ENCODE results near the gene TRIM54. TPM values are rescaled to one million over a fixed set of nuclear protein-coding genes. Genes with fewer than 3 reads are reported as not detected.
"Not testable (repeated sequence)": the region's sequence is repeated elsewhere in the genome, so short reads cannot be mapped to it uniquely, and the experiment has no call there.

The TRIM54 gene
- total and polyA plus RNA-seq, 2 of the 8 experiments (the other 6 are each of a cell fraction or from before 2014, with no cell fraction given), result 3.9 to 5.8 TPM

DNA sequence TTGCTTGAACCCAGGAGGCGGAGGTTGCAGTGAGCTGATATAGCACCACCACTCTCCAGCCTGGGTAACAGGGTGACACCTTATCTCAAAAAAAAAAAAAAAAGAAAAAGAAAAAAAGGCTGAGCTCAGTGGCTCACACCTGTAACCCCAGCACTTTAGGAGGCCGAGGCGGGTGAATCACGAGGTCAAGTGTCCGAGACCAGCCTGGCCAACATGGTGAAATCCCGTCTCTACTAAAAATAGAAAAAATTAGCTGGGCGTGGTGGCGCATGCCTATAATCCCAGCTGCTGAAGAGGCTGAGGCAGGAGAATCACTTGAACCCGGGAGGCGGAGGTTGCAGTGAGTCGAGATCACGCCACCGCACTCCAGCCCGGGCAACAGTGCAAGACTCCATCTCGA, 37.6 kb downstream of the TRIM54 start:
- POLR2A ChIA-PET (ENCODE audit: partially characterized antibody), result interaction anchor here (1.0 to 9.4 kb wide), 3 partner anchors 11 to 100 kb away, joined by 3 to 105 read pairs (median 3); partner anchors contain the start of genes TRIM54 and UCN
- H2BK15ac ChIP-seq (ENCODE audit: low read length); H3K18ac ChIP-seq (ENCODE audit: extremely low read depth, low read length); H3K27ac ChIP-seq (ENCODE audit: low read depth, low read length); H4K91ac ChIP-seq (replicated peaks; ENCODE audit: insufficient read length, low read length); H2BK5ac ChIP-seq (ENCODE audit: low read depth, low read length); H3K23ac ChIP-seq (ENCODE audit: insufficient read length); H4K5ac ChIP-seq (ENCODE audit: insufficient read length, low read depth, low read length); H2AFZ ChIP-seq (ENCODE audit: low read length); FAIRE-seq; H3K27me3 ChIP-seq (replicated peaks in 1 of 4; ENCODE audit: control insufficient read depth in 3 of 4, extremely low read depth in 1 of 4, insufficient read depth in 3 of 4, low read length in 3 of 4); H3K9ac ChIP-seq (replicated peaks in 1 of 4; ENCODE audit: extremely low read depth in 1 of 4, low read depth in 3 of 4, low read length in 3 of 4); H4K8ac ChIP-seq (ENCODE audit: extremely low read depth, insufficient read depth, low read length); H3K4me2 ChIP-seq (ENCODE audit: insufficient read depth in 1 of 2, low read depth in 2 of 2, low read length in 2 of 2); H3K4ac ChIP-seq (replicated peaks; ENCODE audit: insufficient read length, low read depth, low read length); DNase-seq (ENCODE audit: low read depth in 1 of 2, low spot score in 2 of 2); H3K56ac ChIP-seq (replicated peaks; ENCODE audit: insufficient read length, low read depth, low read length); H3K4me3 ChIP-seq (ENCODE audit: extremely low read depth in 1 of 4, insufficient read depth in 2 of 4, low read depth in 3 of 4, low read length in 4 of 4); H3K9me3 ChIP-seq (ENCODE audit: insufficient read depth in 2 of 2, low read depth in 1 of 2, low read length in 1 of 2); H3K14ac ChIP-seq (ENCODE audit: insufficient read length); H3K79me1 ChIP-seq (ENCODE audit: low read depth, low read length); H4K20me1 ChIP-seq (replicated peaks in 1 of 2; ENCODE audit: control insufficient read depth in 1 of 2, insufficient read depth in 2 of 2, low read length in 2 of 2); H3K23me2 ChIP-seq (ENCODE audit: low read depth, low read length); H2BK12ac ChIP-seq (ENCODE audit: low read depth, low read length); H3K36me3 ChIP-seq (ENCODE audit: control insufficient read depth in 2 of 4, insufficient read depth in 4 of 4, low read length in 3 of 4); H2BK20ac ChIP-seq (ENCODE audit: low read length); H3K79me2 ChIP-seq (ENCODE audit: control insufficient read depth in 1 of 2, insufficient read depth in 2 of 2, low read length in 2 of 2); H2BK120ac ChIP-seq (replicated peaks; ENCODE audit: low read depth, low read length); H2AK5ac ChIP-seq (ENCODE audit: low read depth, low read length): not testable (repeated sequence)
- peaks cover 0 to 12% (median 0%) of the 10 kb centered on the region in 4 experiments; a peak in 5 of 7 replicates for H3K4me1 ChIP-seq (replicated peaks in 1 of 4; ENCODE audit: control insufficient read depth in 3 of 4, insufficient read depth in 4 of 4, low read length in 3 of 4)
- WGBS, 2 experiments (ENCODE audit: extremely low coverage in 1 of 2, insufficient coverage in 1 of 2, insufficient read length in 1 of 2, insufficient replicate concordance in 2 of 2, low coverage in 1 of 2, low lambda C conversion rate in 2 of 2, missing lambda C conversion rate in 1 of 2), result 94% methylated on average over 14 of the region's 15 CpGs; no CpG with 5 or more reads in 1 of the 2 experiments
- CTCF ChIA-PET (ENCODE audit: partially characterized antibody), result interaction anchor here (0.7 to 10.3 kb wide), 8 partner anchors 10 to 70 kb away, joined by 3 to 128 read pairs (median 4); partner anchors contain the start of gene UCN

Data from H1 (cell line).